B cell (primary cell): ENCODE measurements around the gene PLXNA1. TPM values are rescaled to one million over a fixed set of nuclear protein-coding genes. Genes with fewer than 3 reads are reported as not detected.

Experiments used
- ATAC-seq: fragments of 200-7000 bp; cut with Tn5 transposase; one replicate; pipeline ENCODE4 v1.10.0; 2021; ENCODE audit warnings: low read depth, mild to moderate bottlenecking, moderate number of reproducible peaks, moderate library complexity
- CTCF ChIA-PET: fragments of 350-600 bp; sonication (Branson Sonifier 250); formaldehyde crosslinking; loops from one replicate; lab custom pipeline; 2021; ENCODE audit warnings: antibody characterized with exemption, inconsistent platforms; lab: Charles Lee
- POLR2A ChIA-PET: fragments of 350-600 bp; sonication (Branson Sonifier 250); formaldehyde crosslinking; loops from one replicate; lab custom pipeline; 2021; ENCODE audit warnings: antibody characterized with exemption; lab: Charles Lee
- DNase-seq: peaks from one replicate; pipeline ENCODE4 v3.0.0; 2013
- H2AFZ ChIP-seq: 2 replicates; pipeline ENCODE4 v1.6.1; 2012; ENCODE audit warnings: mild to moderate bottlenecking, low read depth, low read length; ENCODE audit not compliant: insufficient read depth, poor library complexity, severe bottlenecking
- H3K27ac ChIP-seq, 2 donors: 1 replicate in 1 of 2; 2 replicates in 1 of 2; pipeline ENCODE4 v1.5.1; 2012 to 2013; ENCODE audit warnings: low read length in 2 of 2, mild to moderate bottlenecking in 2 of 2, moderate library complexity in 1 of 2
- H3K27me3 ChIP-seq, 4 experiments: fragments of 200-600 bp in 1 of 4; sonication (generic) in 1 of 4; replicated peaks in 1 of 4; 1 replicate in 2 of 4; 2 replicates in 2 of 4; pipeline versions ENCODE4 v1.6.1 to v1.7.0; 2013 to 2016; ENCODE audit warnings: low read length in 3 of 4, mild to moderate bottlenecking in 2 of 4, mixed read lengths in 1 of 4, moderate library complexity in 1 of 4; ENCODE audit not compliant: insufficient read depth in 4 of 4, control insufficient read depth in 3 of 4; ENCODE audit errors: control extremely low read depth in 1 of 4
- H3K36me3 ChIP-seq, 2 experiments: replicated peaks in 1 of 2; 1 replicate in 1 of 2; 2 replicates in 1 of 2; pipeline versions ENCODE4 v1.6.1 to v1.7.1; 2013; ENCODE audit warnings: low read length in 1 of 2; ENCODE audit not compliant: insufficient read depth in 2 of 2, control insufficient read depth in 1 of 2; ENCODE audit errors: control extremely low read depth in 1 of 2, extremely low read depth in 1 of 2
- H3K4me1 ChIP-seq, 2 donors: fragments of 200-600 bp in 1 of 2; sonication (generic) in 1 of 2; 1 replicate in 1 of 2; 2 replicates in 1 of 2; pipeline versions ENCODE4 v1.5.1 to v1.6.1; 2013 to 2017; ENCODE audit warnings: low read length in 2 of 2; ENCODE audit not compliant: control insufficient read depth in 2 of 2, insufficient read depth in 2 of 2
- H3K4me2 ChIP-seq: replicated peaks from 2 replicates; pipeline ENCODE3; 2012; ENCODE audit warnings: mild to moderate bottlenecking, low read depth, low read length; ENCODE audit not compliant: poor library complexity, severe bottlenecking
- H3K4me3 ChIP-seq, 5 experiments: fragments of 200-600 bp in 1 of 5; sonication (generic) in 1 of 5; 1 replicate in 3 of 5; 2 replicates in 2 of 5; pipeline versions ENCODE4 v1.5.1 to v1.7.0; 2011 to 2016; ENCODE audit warnings: low read length in 4 of 5, mild to moderate bottlenecking in 4 of 5, low read depth in 2 of 5, control low read depth in 1 of 5, moderate library complexity in 1 of 5; ENCODE audit not compliant: insufficient read depth in 1 of 5; ENCODE audit errors: control extremely low read depth in 1 of 5, extremely low read depth in 1 of 5
- H3K79me2 ChIP-seq: fragments of 200-600 bp; sonication (generic); one replicate; pipeline ENCODE4 v1.6.0; 2016; ENCODE audit warnings: low read length; ENCODE audit not compliant: control insufficient read depth, insufficient read depth
- H3K9ac ChIP-seq: fragments of 200-600 bp; sonication (generic); 2 replicates; pipeline ENCODE4 v1.6.1; 2017; ENCODE audit warnings: mild to moderate bottlenecking, low read length, moderate library complexity
- H3K9me3 ChIP-seq, 3 donors: one replicate each; pipeline versions ENCODE4 v1.6.1 to v1.7.1; 2013; ENCODE audit warnings: low read length in 2 of 3; ENCODE audit not compliant: control insufficient read depth in 2 of 3, insufficient read depth in 1 of 3; ENCODE audit errors: control extremely low read depth in 1 of 3
- H4K20me1 ChIP-seq: 2 replicates; pipeline ENCODE4 v1.6.0; 2012; ENCODE audit warnings: mild to moderate bottlenecking, low read length; ENCODE audit not compliant: insufficient read depth, control insufficient read depth, poor library complexity, severe bottlenecking
- H3K27ac Mint-ChIP-seq: one replicate; pipeline ENCODE4 v1.8.0; 2021; ENCODE audit warnings: mixed read lengths
- H3K27me3 Mint-ChIP-seq: one replicate; pipeline ENCODE4 v1.8.0; 2021; ENCODE audit warnings: mixed read lengths
- H3K4me1 Mint-ChIP-seq: one replicate; pipeline ENCODE4 v1.8.0; 2021; ENCODE audit warnings: mixed read lengths
- H3K4me3 Mint-ChIP-seq: one replicate; pipeline ENCODE4 v1.8.0; 2021; ENCODE audit warnings: mixed read lengths
- H3K9me3 Mint-ChIP-seq: one replicate; pipeline ENCODE4 v1.8.0; 2022; ENCODE audit warnings: mixed read lengths; ENCODE audit not compliant: insufficient read depth
- EZH2 ChIP-seq: IDR thresholded peaks from 2 replicates; pipeline ENCODE4 v1.6.1; 2012; ENCODE audit warnings: borderline replicate concordance, low read depth, mild to moderate bottlenecking, moderate library complexity, low read length; ENCODE audit not compliant: insufficient read depth, poor library complexity, severe bottlenecking
- WGBS: methylation state at CpG from one replicate; pipeline ENCODE4 v1.1.5; 2013; ENCODE audit warnings: missing lambda C conversion rate; ENCODE audit not compliant: insufficient coverage; 5-methylcytosine and 5-hydroxymethylcytosine counted together
- intact Hi-C: fragments of 100-400 bp; cut with micrococcal nuclease; formaldehyde crosslinking; loops from one replicate; pipeline ENCODE4 v1.10.0; 2022
- polyA plus RNA-seq: library from polyadenylated mRNA; depleted of rRNA; stranded (reverse); fragments of >200 nt; gene quantifications from 2 replicates; pipeline ENCODE4 v1.2.3, GENCODE V29; 2012
- total RNA-seq, 2 donors: library from RNA; stranded (reverse); fragments of 120-200 nt in 1 of 2; gene quantifications; 1 replicate in 1 of 2; 2 replicates in 1 of 2; pipeline versions ENCODE4 v1.2.3 to v1.2.4, GENCODE V29; 2013 to 2022
- TF ChIP-seq, protein P1 (sequence below): fragments of 200-600 bp; IDR thresholded peaks from one replicate; pipeline ENCODE4 v1.8.0; 2022; ENCODE audit warnings: antibody characterized with exemption, mild to moderate bottlenecking

Gene PLXNA1
- total and polyA plus RNA-seq, 2 donors (not counting 1 experiment from before 2014, with no cell fraction given): 6.7 to 22.3 TPM

DNA sequence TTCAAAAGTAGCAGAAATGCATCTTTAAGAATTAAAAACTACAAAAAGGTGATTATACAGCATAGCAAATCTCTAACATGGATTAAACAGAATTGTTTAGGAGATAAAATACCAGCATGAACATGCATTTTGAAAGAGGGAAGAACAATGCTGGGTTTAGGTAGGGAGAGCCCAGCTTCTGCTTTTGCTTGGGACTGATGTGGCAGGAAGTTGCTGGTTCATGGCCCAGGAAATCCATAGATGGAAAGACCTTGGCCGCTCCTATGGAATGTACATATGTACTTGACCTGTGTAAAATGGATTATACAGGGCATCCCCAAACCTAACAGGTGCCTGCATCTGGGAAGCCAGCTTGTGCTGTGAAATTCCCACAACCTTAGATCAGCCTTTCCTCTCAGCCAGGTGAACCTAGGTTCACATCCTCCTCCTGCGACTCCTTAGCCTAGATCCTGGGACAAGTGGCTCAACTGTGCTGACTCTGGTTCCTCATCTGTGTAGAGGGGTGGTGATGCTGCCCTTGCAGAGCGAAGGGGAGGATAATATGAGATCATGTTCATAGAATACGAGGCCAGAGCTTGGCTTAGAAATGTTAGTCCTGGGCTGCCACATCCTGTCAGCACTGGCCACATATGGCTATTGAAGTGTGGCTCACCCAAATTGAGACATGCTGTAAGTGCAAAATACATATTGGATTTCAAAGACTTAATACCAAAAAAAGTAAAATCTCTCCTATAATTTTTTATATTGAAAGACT is 47.0 kb upstream of the PLXNA1 start:
- Mint-ChIP-seq H3K4me3 (no peak overlapping the region), H3K9me3 (no peaks in the 10 kb centered on the region), H3K27me3 (no peaks in the 10 kb centered on the region), H3K4me1 (no peaks in the 10 kb centered on the region), H3K27ac (no peak overlapping the region)
- no peaks in the 10 kb centered on the region for H3K27me3 ChIP-seq
- no peak for TF ChIP-seq EZH2
- TF ChIP-seq, protein P1, sequence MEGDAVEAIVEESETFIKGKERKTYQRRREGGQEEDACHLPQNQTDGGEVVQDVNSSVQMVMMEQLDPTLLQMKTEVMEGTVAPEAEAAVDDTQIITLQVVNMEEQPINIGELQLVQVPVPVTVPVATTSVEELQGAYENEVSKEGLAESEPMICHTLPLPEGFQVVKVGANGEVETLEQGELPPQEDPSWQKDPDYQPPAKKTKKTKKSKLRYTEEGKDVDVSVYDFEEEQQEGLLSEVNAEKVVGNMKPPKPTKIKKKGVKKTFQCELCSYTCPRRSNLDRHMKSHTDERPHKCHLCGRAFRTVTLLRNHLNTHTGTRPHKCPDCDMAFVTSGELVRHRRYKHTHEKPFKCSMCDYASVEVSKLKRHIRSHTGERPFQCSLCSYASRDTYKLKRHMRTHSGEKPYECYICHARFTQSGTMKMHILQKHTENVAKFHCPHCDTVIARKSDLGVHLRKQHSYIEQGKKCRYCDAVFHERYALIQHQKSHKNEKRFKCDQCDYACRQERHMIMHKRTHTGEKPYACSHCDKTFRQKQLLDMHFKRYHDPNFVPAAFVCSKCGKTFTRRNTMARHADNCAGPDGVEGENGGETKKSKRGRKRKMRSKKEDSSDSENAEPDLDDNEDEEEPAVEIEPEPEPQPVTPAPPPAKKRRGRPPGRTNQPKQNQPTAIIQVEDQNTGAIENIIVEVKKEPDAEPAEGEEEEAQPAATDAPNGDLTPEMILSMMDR: no peak
- H3K4me1 ChIP-seq: no peaks in the 10 kb centered on the region
- no peak overlapping the region for H3K4me2 ChIP-seq
- no peak overlapping the region for H3K9ac ChIP-seq
- H4K20me1 ChIP-seq: no peaks in the 10 kb centered on the region
- no peaks in the 10 kb centered on the region for H3K36me3 ChIP-seq
- H2AFZ ChIP-seq: no peak overlapping the region
- intact Hi-C loops: no loop called here
- CTCF ChIA-PET: no interaction called here
- 90% methylated on average over 2 of the region's 4 CpGs for WGBS
- no peak overlapping the region for H3K27ac ChIP-seq
- no peak overlapping the region for H3K4me3 ChIP-seq
- DNase-seq: no peak
- no peaks in the 10 kb centered on the region for H3K79me2 ChIP-seq
- POLR2A ChIA-PET: no interaction called here
- no peaks in the 10 kb centered on the region for H3K9me3 ChIP-seq
- no peak for ATAC-seq

GRCh38 chr3:126936853-126937425 is 46.0 kb upstream of the PLXNA1 start:
- 97% methylated on average over 5 of the region's 6 CpGs for WGBS
- no peak overlapping the region for H2AFZ ChIP-seq
- intact Hi-C loops: no loop called here
- H3K4me2 ChIP-seq: no peak overlapping the region
- no peak overlapping the region for H3K9ac ChIP-seq
- H3K27me3 Mint-ChIP-seq: peaks cover 5% of the 10 kb centered on the region
- no peak overlapping the region for H3K4me3 ChIP-seq
- no peaks in the 10 kb centered on the region for H3K9me3 Mint-ChIP-seq
- no peak for DNase-seq
- no peak overlapping the region for H3K27ac Mint-ChIP-seq
- H3K27me3 ChIP-seq: no peaks in the 10 kb centered on the region
- no peaks in the 10 kb centered on the region for H4K20me1 ChIP-seq
- ChIA-PET POLR2A (no interaction called here), CTCF (no interaction called here)
- TF ChIP-seq, protein P1: no peak
- no peak for TF ChIP-seq EZH2
- H3K4me1 Mint-ChIP-seq: peaks cover 2% of the 10 kb centered on the region
- ATAC-seq: no peak
- no peak overlapping the region for H3K27ac ChIP-seq
- H3K4me1 ChIP-seq: no peaks in the 10 kb centered on the region
- no peaks in the 10 kb centered on the region for H3K9me3 ChIP-seq
- no peak overlapping the region for H3K4me3 Mint-ChIP-seq
- no peaks in the 10 kb centered on the region for H3K36me3 ChIP-seq
- H3K79me2 ChIP-seq: no peaks in the 10 kb centered on the region
